ENCODE measurements around the gene HTRA1. TPM values are rescaled to one million over a fixed set of nuclear protein-coding genes. Genes with fewer than 3 reads are reported as not detected.

The HTRA1 gene
- total and polyA plus RNA-seq, 2 of the 4 experiments (the other 2 are of a cell fraction): 28.5 to 108 TPM

DNA sequence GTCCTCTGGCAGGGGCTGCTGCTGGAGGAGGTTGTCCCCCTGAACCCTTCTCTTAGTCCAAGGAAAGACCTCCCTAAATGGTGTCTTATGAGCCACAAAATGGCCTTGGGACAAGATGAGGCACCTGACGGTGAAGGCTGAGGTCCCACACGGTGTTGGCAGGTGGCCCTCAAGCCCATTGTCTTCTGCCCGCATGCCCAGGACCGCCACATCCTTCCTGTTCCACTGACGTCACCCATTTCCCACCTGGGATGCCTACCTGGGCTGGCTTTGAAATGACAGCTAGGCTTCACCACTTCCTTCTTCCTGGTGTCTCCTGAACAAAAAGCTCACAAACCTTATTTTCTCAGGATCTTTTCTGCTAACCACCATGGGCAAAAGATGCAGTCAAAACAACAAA lies 97.1 kb downstream of the HTRA1 start:
- no peak overlapping the region for H2BK120ac ChIP-seq (ENCODE audit: low read depth, low read length)
- H3K9me3 ChIP-seq (ENCODE audit: control insufficient read depth, insufficient read depth, low read length): no peaks in the 10 kb centered on the region
- WGBS, 2 experiments (ENCODE audit: extremely low coverage in 2 of 2, insufficient read length in 1 of 2): 100% methylated on average over 1 of the region's 5 CpGs; no CpG with 5 or more reads in 1 of the 2 experiments
- H3K4me2 ChIP-seq (ENCODE audit: low read depth, low read length): no peak overlapping the region
- TF ChIP-seq MAFK (IDR thresholded peaks at IDR 0.05; ENCODE audit: low read depth, low read length) (no peak), CHD1 (IDR thresholded peaks at IDR 0.05; ENCODE audit: low read depth, low read length) (no peak), MXI1 (IDR thresholded peaks at IDR 0.05; ENCODE audit: borderline replicate concordance, low read depth, low read length) (no peak), RFX5 (IDR thresholded peaks at IDR 0.05; ENCODE audit: low read depth, low read length) (no peak), RCOR1 (IDR thresholded peaks at IDR 0.05; ENCODE audit: insufficient replicate concordance, low read length) (no peak), POLR2A (IDR thresholded peaks at IDR 0.05; ENCODE audit: low read depth, low read length) (no peak), CEBPB (IDR thresholded peaks at IDR 0.05; ENCODE audit: low read depth, low read length) (no peak), MAZ (IDR thresholded peaks at IDR 0.05; ENCODE audit: borderline replicate concordance, low read depth, low read length) (no peak)
- TF ChIP-seq, protein P1, sequence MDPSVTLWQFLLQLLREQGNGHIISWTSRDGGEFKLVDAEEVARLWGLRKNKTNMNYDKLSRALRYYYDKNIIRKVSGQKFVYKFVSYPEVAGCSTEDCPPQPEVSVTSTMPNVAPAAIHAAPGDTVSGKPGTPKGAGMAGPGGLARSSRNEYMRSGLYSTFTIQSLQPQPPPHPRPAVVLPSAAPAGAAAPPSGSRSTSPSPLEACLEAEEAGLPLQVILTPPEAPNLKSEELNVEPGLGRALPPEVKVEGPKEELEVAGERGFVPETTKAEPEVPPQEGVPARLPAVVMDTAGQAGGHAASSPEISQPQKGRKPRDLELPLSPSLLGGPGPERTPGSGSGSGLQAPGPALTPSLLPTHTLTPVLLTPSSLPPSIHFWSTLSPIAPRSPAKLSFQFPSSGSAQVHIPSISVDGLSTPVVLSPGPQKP (IDR thresholded peaks at IDR 0.05; ENCODE audit: borderline replicate concordance, low read depth, low read length): no peak
- H3K23ac ChIP-seq (ENCODE audit: low read depth, low read length): no peak overlapping the region
- H3K14ac ChIP-seq (replicated peaks; ENCODE audit: low read depth, low read length): no peak overlapping the region
- in situ Hi-C loops (cut with MboI; ENCODE audit: low sequenced_read_pairs) (no loop called here), dilution Hi-C loops (cut with HindIII; ENCODE audit: low sequenced_read_pairs, unreplicated experiment) (no loop called here), intact Hi-C loops (cut with micrococcal nuclease) (no loop called here)
- ATAC-seq (ENCODE audit: low read depth) (no peak), DNase-seq (no peak)
- H4K8ac ChIP-seq (ENCODE audit: low read depth in 2 of 2, low read length in 2 of 2): no peak overlapping the region
- H3K27ac ChIP-seq (ENCODE audit: insufficient read depth, low read length): no peak overlapping the region
- no peaks in the 10 kb centered on the region for H3K4me1 ChIP-seq (ENCODE audit: control insufficient read depth, insufficient read depth, low read length)
- no peak overlapping the region for H4K91ac ChIP-seq (ENCODE audit: insufficient read depth, low read depth, low read length)
- H2BK15ac ChIP-seq (ENCODE audit: low read depth, low read length): no peak overlapping the region
- no peak overlapping the region for H2BK5ac ChIP-seq (ENCODE audit: low read depth, low read length, poor library complexity, severe bottlenecking)
- H3K79me1 ChIP-seq (ENCODE audit: low read depth in 1 of 2, low read length in 2 of 2): no peaks in the 10 kb centered on the region
- H3K27me3 ChIP-seq (ENCODE audit: control insufficient read depth, insufficient read depth, low read length): peaks cover 31% of the 10 kb centered on the region
- CTCF ChIA-PET: no interaction called here
- H4K5ac ChIP-seq (ENCODE audit: low read depth, low read length): no peak overlapping the region
- no peak overlapping the region for H2AK9ac ChIP-seq (replicated peaks; ENCODE audit: low read depth, low read length, poor library complexity)
- H4K20me1 ChIP-seq (ENCODE audit: insufficient read depth, low read length): no peaks in the 10 kb centered on the region
- H3K36me3 ChIP-seq (ENCODE audit: control insufficient read depth, insufficient read depth, low read length): no peaks in the 10 kb centered on the region
- H3K9me1 ChIP-seq (ENCODE audit: insufficient read depth, low read length): no peaks in the 10 kb centered on the region
- no peak overlapping the region for H3K4ac ChIP-seq (ENCODE audit: low read depth, low read length)
- H3K56ac ChIP-seq (ENCODE audit: extremely low read depth, insufficient read depth, low read length): no peak overlapping the region
- no peak overlapping the region for H2AK5ac ChIP-seq (ENCODE audit: low read depth, low read length)
- H2BK20ac ChIP-seq (ENCODE audit: low read depth, low read length): no peak overlapping the region
- POLR2A ChIA-PET (ENCODE audit: unreplicated experiment): no interaction called here
- no peak overlapping the region for H2AFZ ChIP-seq (replicated peaks; ENCODE audit: low read length, poor library complexity)
- BruUV-seq (replicated peaks): no TSS peak
- H3K9ac ChIP-seq (ENCODE audit: low read depth, low read length): no peak overlapping the region
- H3K18ac ChIP-seq (ENCODE audit: low read depth, low read length): no peak overlapping the region
- H3K4me3 ChIP-seq (ENCODE audit: insufficient read depth, low read depth, low read length): no peak overlapping the region

Measured in IMR-90 (cell line).